ENCODE results near the gene SPAG16. TPM values are rescaled to one million over a fixed set of nuclear protein-coding genes. Genes with fewer than 3 reads are reported as not detected.

The SPAG16 gene
- total RNA-seq, 4 donors from 2014 or later: 25.6 to 37.5 (median 26.3) TPM

GRCh38 chr2:213848631-213849030 is 564.4 kb downstream of the SPAG16 start:
- intact Hi-C loops (cut with DNase I; ENCODE audit: low total_unique reads): no loop called here
- no peak overlapping the region for H3K4me3 ChIP-seq (ENCODE audit: low read depth, poor library complexity, severe bottlenecking)
- no peak for TF ChIP-seq CTCF (IDR thresholded peaks at IDR 0.05)
- no peak for TF ChIP-seq POLR2A (IDR thresholded peaks at IDR 0.05)
- WGBS, 2 donors: 51 to 55% methylated on average over 4 of the region's 4 CpGs
- no peak for DNase-seq (ENCODE audit: low spot score in 2 of 2)

- no peak overlapping the region for H3K4me3 ChIP-seq (ENCODE audit: low read depth, poor library complexity, severe bottlenecking)
- intact Hi-C loops (cut with DNase I; ENCODE audit: low total_unique reads): no loop called here
- TF ChIP-seq POLR2A (IDR thresholded peaks at IDR 0.05): no peak
- no peak for TF ChIP-seq CTCF (IDR thresholded peaks at IDR 0.05)
- no peak for DNase-seq (ENCODE audit: low spot score in 2 of 2)
Measured at GRCh38 chr2:213861638-213862037, 577.4 kb downstream of the SPAG16 start.

- DNase-seq (ENCODE audit: low spot score in 2 of 2): no peak
- WGBS, 2 donors: 83% methylated on average over 7 of the region's 7 CpGs
- intact Hi-C loops (cut with DNase I; ENCODE audit: low total_unique reads): no loop called here
- TF ChIP-seq POLR2A (IDR thresholded peaks at IDR 0.05) (no peak), CTCF (IDR thresholded peaks at IDR 0.05) (no peak)
- no peak overlapping the region for H3K4me3 ChIP-seq (ENCODE audit: low read depth, poor library complexity, severe bottlenecking)
Measured at GRCh38 chr2:213862407-213863076, 578.3 kb downstream of the SPAG16 start.

GRCh38 chr2:213863541-213863940 is 579.3 kb downstream of the SPAG16 start:
- TF ChIP-seq POLR2A (IDR thresholded peaks at IDR 0.05): no peak
- no peak for TF ChIP-seq CTCF (IDR thresholded peaks at IDR 0.05)
- 89 to 91% methylated on average over 3 of the region's 3 CpGs for WGBS, 2 donors
- H3K4me3 ChIP-seq (ENCODE audit: low read depth, poor library complexity, severe bottlenecking): no peak overlapping the region
- no peak for DNase-seq (ENCODE audit: low spot score in 2 of 2)
- intact Hi-C loops (cut with DNase I; ENCODE audit: low total_unique reads): no loop called here

- no peak for TF ChIP-seq CTCF (IDR thresholded peaks at IDR 0.05)
- TF ChIP-seq POLR2A (IDR thresholded peaks at IDR 0.05): no peak
- intact Hi-C loops (cut with DNase I; ENCODE audit: low total_unique reads): no loop called here
- WGBS, 2 donors: 39 to 51% methylated on average over 1 of the region's 1 CpG
- no peak for DNase-seq (ENCODE audit: low spot score in 2 of 2)
- H3K4me3 ChIP-seq (ENCODE audit: low read depth, poor library complexity, severe bottlenecking): no peak overlapping the region
Measured at GRCh38 chr2:213868526-213868925, 584.3 kb downstream of the SPAG16 start.

GRCh38 chr2:213885485-213885884 is 601.2 kb downstream of the SPAG16 start:
- TF ChIP-seq CTCF (IDR thresholded peaks at IDR 0.05): no peak
- TF ChIP-seq POLR2A (IDR thresholded peaks at IDR 0.05): no peak
- no peak for DNase-seq (ENCODE audit: low spot score in 2 of 2)
- no peak overlapping the region for H3K4me3 ChIP-seq (ENCODE audit: low read depth, poor library complexity, severe bottlenecking)
- 51 to 63% methylated on average over 3 of the region's 3 CpGs for WGBS, 2 donors
- intact Hi-C loops (cut with DNase I; ENCODE audit: low total_unique reads): no loop called here
